ENCODE measurements around the gene MYL12A.
"Not testable (repeated sequence)": the region's sequence is repeated elsewhere in the genome, so short reads cannot be mapped to it uniquely, and the experiment has no call there.

The MYL12A gene

DNA sequence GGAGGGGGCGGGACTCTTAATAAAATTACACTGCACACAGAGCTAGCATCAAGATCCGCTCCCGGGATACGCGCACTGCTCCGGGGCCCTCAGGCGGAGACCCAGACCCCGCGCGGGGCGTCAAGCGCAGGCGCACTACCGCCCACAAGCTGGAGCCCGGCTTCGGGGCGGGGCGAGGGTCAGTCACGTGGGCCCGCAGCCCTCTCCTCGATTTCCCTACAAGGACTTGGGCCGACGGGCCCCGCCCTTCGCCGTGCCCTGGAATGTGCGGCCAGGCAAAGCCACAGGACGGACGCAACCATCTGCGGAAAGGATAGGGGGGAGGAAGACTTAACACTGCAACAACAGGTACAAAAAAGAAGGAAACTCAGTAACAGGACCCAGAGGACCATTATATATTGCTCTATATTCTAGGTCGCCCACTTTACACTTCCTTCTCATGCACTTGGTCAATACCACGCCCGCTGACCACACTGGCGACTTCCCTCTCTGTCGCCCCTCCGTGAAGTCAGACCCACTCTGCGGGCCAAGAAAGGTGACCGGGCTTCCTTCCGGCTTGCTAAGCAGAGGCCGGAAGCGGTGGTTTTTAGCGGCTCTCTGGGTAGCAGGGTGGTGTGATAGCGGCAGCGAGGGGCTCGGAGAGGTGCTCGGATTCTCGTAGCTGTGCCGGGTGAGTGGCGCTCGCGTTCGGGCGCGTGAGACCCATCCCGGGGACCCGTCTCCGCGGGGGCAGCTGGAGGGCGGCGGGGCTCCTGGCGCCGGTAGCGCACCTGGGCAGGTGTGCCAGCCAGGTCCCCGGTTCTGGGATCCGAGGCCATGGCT is at the start of gene MYL12A:
Gene MYL12A, plus strand, starts transcription at position 562 of the 822 bp plus-strand sequence. CDS start 5,447 bp downstream, outside the sequence.
- DNase-seq (ENCODE audit: low read depth in 2 of 2, low spot score in 1 of 2), result peak; percentile 69 to 85

DNA sequence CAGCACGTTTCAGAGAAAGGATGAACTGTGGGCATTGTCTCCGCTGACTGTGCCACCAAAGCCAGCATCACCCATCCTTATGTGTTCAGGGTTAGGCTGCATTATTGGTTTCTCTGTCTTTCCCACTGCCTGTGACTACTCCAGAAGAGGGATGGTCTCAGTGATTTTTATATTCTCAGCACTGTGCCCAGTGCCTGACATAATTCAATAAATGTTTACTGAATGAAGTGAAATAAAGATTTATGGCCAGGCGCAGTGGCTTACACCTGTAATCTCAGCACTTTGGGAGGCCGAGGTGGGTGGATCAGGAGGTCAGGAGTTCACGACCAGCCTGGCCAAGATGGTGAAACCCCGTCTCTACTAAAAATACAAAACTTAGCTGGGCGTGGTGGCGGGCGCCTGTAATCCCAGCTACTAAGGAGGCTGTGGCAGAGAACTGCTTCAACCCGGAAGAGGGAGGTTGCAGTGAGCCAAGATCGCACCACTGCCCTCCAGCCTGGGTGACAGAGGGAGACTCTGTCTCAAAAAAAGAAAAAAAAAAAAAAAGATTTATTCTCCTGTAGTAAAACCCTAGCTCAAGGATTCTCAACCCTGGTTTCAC is 49.2 kb upstream of the MYL12A start:
- DNase-seq (ENCODE audit: low read depth in 2 of 2, low spot score in 1 of 2), result not testable (repeated sequence)

DNA sequence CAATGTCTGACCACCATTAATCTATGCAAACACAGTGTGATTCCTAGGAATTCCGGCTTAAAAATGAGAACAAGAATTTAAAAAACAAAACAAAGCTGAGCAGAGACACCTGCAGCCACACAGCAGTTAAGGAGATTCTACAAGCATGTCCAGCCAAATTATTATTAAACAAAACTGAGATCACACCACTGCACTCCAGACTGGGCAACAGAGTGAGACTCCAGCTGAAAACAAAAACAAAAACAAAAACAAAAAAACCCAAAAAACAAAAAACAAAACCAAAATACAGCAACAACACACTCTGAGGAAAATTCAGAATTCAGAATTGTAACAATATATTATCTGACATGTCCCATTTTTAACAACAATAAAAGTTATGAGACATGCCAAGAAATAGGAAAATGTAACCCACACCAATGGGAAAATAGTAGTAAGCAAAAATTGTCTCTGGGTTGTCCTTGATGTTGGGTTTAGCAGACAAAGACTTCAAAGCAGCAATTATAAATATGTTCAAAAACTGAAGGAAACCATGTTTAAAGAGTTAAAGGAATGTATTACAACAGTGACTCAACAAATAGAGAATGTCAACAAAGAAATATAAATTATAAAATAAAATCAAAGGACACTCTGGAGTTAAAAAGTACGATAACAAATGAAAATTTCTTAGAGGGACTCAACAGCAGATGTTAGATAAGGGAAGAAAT is 47.5 kb upstream of the MYL12A start:
- DNase-seq (ENCODE audit: low read depth in 2 of 2, low spot score in 1 of 2), result no peak

DNA sequence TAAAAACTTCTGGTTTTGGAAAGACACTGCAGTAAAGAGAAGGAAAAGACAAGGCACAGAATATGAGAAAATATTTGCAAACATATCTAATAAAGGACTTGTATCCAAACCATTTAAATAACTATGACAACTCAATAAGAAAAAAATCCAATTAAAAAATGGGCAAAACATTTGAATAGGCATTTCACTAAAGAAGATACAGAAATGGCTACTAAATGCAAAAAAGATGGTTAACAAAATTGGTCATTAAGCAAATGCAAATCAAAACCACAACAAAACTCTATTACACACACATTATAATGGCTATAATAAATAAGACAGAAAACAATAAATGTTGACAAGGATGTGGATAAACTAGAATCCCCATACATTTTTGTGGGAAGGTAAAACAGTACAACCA is 42.4 kb upstream of the MYL12A start:
- no peak for DNase-seq (ENCODE audit: low read depth in 2 of 2, low spot score in 1 of 2)

DNA sequence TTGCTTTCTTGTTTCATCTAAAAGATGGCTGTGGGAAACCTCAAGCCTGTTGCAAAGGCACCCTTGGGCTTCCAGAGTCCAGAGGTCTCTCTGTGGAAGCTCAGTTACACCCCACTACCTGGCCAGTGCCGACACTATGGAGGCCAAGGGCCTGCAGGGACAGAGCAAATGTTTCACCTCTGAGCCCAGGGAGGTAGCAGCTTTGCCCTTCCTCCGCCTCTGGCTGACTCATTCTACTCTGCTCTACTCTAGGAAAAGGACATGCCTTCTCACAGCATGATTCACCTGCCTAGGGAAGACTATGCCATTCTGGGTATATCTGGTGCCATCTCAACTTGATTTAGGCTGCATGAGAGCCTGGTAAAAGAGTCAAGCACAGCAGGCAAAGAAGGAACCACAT is 40.0 kb upstream of the MYL12A start:
- no peak for DNase-seq (ENCODE audit: low read depth in 2 of 2, low spot score in 1 of 2)

DNA sequence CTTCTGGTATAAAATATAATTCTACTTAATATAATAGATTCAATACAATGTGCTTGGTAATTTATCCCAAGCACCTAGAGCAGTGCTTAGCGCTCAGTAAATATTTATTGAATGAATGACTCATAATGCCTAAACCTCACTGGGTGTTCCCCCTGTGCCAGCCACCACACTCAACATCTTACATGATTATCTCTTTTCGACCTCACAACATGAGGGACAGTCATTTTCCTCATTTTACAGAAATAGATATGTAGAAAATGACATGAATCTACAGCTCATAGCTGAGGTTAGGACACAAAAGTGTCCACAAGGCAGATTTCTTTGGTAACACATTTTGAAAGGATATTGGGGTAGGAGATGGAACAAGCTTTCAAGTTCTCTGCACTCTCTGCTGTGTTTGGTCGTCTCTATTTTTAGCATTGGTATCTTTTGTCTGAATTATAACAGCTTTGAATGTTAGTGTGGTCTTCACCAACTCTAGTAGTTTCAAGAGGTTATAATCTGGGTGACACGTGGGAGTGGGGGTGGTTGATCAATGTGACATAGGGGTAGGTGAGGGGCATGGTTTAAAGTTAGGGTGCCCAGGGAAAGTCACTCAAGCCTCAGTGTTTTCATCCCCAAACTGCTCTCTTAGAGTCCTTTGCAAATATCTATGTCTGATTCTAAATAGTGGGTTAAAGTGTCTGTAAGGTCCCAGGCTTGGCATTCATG is 37.6 kb upstream of the MYL12A start:
- no peak for DNase-seq (ENCODE audit: low read depth in 2 of 2, low spot score in 1 of 2)

DNA sequence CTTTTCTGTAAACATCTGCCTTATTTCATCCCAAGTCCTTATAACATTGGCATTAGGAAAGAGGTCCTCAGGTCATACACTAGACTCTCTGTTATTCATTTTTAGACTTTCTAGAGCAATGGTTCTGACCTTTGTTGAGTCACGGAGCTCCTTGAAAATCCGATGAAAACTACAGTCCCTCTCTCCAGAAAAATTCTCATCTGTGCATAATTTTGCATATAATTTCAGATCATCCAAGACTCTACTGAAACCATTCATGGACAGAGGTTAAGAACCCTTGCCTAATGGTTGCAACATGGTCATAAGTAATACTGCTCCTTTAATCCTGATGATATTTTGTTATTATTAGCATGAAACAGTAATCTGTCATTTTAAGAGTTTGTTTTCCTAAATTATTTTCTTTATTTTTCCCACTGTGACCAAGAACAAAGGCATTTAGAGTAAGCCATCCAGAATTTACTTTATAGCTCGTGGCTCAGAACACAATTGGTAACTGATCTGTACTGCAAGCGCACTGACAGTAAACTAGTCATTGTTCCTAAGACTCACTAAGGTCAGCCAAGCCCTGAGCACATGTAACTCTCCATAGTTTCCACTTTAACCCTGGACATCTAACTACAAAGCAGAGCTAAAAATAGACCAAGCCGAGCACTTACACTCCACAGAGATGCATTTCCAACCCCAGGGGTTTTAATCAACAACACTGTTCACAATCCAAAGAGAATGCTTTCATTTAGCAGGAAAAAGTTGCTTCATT is 36.2 kb upstream of the MYL12A start:
- DNase-seq (ENCODE audit: low read depth in 2 of 2, low spot score in 1 of 2), result no peak

DNA sequence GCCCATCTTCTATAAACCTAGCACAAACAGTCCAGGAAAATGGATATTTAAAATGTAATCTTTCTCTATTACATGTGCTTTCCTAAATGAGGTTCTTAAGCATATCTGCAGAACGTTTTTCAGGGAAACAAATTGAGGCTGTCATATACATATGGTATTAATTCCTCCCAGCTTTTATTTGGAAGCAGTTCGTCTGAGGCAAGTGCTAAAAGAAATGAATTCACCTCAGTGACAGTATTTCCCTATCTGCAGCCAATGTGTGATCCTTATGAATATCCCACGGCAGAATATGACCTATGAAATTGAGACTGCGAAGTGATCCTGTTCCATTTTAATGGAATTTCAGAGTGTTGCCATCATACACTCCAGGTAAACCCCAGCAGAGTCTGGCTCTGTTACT is 34.9 kb upstream of the MYL12A start:
- DNase-seq (ENCODE audit: low read depth in 2 of 2, low spot score in 1 of 2), result no peak

DNA sequence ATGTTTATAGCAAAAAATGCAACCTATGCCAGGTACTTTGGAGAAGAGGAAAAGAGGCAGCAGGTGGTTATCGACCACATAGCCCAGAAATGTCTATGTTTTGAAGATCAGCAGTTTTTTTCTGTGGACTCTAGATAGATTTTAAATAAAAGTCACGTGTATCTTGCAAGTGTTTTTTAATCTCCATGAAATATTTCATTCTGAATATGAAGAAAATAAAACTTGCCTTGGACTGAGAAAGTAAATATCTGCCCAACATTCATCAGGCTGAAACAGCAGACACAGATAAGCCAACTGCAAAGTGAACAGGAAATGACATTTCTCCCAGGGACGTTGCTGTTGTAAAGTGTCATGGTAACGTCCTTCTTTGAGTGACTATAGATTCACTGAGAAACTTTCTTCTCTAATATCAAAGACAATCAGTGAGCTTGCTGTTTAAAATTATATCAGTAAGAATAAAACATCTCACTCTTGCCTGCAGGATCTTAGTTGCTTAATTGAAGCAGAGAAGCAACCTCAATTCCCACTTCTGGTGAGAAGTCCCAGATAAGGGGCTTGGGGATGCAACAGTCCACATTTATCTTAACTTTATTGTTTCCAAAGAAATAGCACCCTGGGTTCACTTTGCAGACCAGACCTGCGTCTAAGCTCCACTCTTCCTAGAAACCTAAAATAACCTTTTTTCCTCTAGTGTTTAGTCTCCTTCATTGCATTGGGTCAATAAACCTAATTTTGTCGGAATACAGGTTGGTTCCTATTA is 34.1 kb upstream of the MYL12A start:
- no peak for DNase-seq (ENCODE audit: low read depth in 2 of 2, low spot score in 1 of 2)

DNA sequence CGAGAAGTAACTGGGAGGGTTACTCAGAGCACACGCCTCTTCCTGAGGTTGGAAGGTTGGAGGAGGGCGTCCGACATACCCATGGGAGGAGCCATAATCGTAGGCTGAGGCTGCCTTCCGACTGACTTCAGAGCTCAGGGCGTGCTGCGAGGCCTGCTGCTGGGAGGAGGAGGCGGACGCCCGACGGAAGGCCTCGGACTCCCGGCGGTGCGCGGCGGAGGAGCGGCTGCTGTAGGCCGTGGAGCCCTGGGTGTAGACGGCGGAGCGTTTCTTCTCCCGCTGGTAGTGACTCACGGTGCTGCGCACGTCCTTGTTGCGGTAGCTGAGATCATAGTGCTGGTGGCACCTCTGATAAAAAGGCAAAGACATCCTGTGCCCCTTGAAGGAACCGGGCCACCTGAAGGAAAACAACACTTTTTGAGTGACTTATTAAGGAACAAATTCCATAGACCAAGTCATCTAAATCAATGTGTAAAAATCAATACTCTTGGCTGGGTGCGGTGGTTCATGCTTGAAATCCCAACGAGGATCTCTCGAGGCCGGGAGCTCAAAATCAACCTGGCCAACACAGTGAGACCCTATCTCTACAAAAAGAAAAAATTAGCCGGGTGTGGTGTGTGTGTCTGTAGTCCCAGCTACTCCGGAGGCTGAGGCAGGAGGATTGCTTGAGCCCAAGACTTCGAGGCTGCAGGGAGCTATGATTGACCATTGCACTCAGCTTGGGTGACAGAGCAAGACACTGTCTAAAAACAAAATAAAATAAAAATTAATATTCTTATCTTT is 32.6 kb upstream of the MYL12A start:
- no peak for DNase-seq (ENCODE audit: low read depth in 2 of 2, low spot score in 1 of 2)

DNA sequence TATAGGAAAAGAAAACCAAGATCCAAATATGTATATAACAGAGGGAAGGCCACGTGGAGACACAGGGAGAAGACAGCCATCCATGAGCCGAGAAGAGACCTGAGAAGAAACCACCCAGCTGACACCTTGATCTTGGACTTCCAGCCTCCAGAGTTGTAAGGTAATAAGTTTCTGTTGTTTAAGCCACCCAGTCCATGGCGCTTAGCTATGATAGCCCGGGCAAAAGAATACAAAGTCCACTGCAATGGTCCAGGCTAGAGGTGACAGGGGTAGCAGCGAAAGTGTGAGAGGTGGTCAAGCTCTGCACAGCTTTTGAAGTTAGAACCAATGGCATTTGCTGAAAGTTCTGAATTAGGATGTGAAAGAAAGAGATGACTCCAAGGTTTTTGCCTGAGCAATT is 30.6 kb upstream of the MYL12A start:
- DNase-seq (ENCODE audit: low read depth in 2 of 2, low spot score in 1 of 2), result no peak

DNA sequence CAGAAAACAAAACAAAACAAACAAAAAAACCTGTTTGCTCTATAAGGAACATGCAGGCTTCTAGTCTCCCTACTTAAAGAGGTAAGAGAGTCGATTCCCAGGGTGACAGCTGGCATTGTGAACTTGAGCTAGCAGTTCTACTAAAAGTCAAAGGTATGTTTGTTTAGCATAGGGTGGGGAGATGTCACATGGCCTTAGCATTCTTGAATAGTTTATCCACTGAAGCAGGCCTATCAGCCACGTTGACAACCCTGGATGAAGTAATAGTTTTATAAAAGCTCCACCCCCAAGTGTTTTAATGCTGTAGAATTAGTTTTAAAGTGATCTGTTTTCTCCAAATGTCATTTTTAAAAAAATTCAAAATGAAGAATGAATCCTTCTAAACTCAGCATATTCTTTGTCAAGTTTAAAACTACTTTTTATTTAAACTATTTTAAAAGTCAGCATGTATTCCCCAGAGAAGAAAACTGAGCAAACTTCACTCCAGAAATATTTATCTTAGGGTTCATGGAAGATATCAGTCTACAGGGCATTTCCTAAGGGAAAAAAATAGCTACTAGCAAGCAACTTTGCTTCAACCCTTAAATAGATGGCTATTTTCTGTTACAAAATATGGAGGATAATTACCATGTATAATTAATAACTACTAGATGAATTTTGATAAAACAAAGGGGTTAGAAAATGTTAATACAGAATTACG is 29.5 kb upstream of the MYL12A start:
- no peak for DNase-seq (ENCODE audit: low read depth in 2 of 2, low spot score in 1 of 2)

DNA sequence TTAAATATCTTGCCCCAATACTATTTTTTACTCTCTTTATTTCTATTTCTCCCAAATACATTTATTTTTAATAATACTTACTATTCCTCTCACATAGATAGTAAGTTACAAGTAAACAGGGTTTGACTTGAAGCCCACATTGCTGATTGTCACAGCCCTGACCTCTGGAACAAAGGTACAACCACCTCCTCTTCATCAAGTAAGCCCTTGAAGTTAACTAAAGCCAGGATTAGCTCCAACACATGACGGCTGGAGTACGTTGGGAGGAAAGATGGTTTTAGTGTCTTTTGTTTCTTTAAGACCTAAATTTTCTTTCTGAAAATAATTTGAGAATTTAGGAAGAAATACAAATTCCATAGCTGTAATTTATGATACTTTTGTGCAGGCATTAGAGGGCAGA is 28.8 kb upstream of the MYL12A start:
- no peak for DNase-seq (ENCODE audit: low read depth in 2 of 2, low spot score in 1 of 2)

DNA sequence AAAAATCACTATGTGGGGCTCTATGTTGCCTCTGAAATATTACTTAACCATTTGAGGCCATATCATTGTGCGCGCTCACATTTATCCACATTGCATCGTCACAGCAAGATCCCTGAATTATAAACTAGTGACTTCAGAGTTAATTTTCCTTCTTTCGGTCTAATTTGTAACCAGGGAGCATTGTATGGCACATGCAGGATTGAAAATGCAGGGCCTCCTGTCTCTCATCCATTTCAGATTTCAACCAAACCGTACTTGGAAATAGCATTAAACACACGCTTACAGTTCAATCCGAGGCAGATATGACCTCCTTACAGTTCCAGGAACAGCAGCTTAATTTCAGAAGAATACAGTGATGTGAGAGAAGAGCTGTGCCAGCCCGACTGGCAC is 28.4 kb upstream of the MYL12A start:
- no peak for DNase-seq (ENCODE audit: low read depth in 2 of 2, low spot score in 1 of 2)

DNA sequence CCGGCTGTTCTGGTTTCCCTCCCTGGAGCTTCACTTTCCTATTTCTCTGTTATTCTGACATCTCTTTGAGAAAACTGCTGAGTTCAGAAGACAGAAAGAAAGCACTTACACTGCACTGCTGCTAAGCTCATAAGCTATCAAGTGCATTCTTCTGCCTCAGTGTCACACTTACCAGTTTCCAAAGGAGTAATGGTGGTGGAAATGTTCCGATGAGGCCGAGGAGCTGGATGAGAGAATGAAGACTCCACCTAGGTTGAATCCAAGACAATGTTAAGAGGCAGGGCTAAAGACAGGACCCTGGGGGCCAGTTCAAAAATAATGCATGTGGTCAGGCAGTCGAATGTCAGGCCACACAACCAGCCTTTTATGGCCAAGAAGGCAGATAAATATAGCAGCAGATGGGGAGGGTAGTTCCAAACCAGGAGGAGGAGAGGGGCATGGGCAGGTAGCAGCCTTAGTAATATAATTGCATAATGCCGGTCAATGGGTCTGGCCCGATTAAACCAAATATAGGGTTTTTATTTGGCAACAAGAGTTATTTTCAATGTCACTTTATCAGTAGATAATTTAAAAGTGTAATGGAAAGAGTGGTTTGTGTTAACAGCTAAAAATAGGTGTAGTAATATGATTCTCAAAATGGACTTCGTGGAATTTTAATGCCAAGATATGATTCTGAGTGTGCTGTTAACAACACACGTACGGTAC is 27.8 kb upstream of the MYL12A start, which contains the start of gene MYOM1:
Gene MYOM1, minus strand, starts transcription at position 338 of the 705 bp plus-strand sequence. CDS start 4,745 bp downstream, outside the sequence.
- DNase-seq (ENCODE audit: low read depth in 2 of 2, low spot score in 1 of 2), result no peak

DNA sequence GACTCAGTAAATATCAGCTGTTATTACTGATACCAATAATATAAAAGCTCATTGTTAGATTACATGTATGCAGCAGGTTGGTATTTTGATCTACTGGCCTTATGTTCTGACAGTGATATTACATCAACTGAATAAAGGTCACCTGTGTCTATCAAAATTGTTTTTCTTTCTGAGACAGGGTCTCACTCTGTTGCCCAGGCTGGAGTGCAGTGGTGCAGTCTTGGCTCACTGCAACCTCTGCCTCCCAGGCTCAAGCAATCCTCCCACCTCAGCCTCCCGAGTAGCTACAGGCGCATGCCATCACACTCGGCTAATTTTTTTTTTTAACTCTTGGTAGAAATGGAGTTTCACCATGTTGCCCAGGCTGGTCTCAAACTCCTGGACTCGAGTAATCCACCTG is 26.7 kb upstream of the MYL12A start:
- DNase-seq (ENCODE audit: low read depth in 2 of 2, low spot score in 1 of 2), result not testable (repeated sequence)

DNA sequence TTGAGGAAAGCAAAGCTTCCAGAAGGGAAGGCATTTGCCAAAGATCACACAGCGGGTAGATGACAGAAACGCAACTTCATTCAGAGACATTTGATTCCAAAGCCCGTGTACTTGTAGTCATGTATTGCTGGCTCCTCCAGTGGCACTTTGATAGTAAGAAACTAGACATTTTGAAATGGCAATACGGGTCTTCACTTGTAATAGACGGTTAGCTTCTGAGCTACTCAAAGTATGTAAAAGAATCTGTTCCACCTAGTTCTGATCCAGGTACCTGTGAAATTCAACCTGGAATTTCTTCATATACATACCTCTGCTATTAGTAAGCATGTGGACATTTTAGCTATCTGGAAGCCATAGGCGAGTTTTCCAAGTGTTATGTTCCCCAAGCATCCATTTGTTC is 26.1 kb upstream of the MYL12A start:
- no peak for DNase-seq (ENCODE audit: low read depth in 2 of 2, low spot score in 1 of 2)

DNA sequence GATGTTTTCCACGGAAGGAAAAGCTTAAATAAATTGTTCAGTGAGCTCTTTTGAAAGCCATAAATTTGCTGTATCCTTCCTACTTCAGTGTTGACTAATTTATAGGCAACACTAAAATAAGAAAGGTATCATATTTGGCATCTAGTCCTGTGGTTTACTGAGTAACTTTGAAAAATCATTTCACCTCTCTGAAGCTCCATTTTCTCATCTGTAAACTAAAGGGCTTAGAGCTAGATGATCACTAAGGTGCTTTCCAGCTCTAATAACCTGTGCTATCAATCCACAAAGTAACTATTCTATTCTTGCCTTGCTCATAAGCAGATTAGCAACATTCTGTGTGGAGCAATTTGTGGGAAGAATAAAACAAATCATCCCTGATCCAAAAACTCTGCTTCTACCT is 24.2 kb upstream of the MYL12A start:
- DNase-seq (ENCODE audit: low read depth in 2 of 2, low spot score in 1 of 2), result no peak
